Measurements from ENCODE around the gene PTPRZ1.

The PTPRZ1 gene

GRCh38 chr7:122013065-122013464 lies 140.1 kb downstream of the PTPRZ1 start:
- Histone ChIP-seq H3K27me3 (no peaks in the 10 kb centered on the region), H3K4me3 (no peak overlapping the region), H3K4me1 (no peaks in the 10 kb centered on the region), H3K27ac (no peak overlapping the region), H3K9me3 (no peaks in the 10 kb centered on the region), H3K36me3 (no peaks in the 10 kb centered on the region)
- intact Hi-C loops (cut with DNase I; ENCODE audit: low total_unique reads) = no loop called here
- no peak for DNase-seq
- TF ChIP-seq, protein P1, sequence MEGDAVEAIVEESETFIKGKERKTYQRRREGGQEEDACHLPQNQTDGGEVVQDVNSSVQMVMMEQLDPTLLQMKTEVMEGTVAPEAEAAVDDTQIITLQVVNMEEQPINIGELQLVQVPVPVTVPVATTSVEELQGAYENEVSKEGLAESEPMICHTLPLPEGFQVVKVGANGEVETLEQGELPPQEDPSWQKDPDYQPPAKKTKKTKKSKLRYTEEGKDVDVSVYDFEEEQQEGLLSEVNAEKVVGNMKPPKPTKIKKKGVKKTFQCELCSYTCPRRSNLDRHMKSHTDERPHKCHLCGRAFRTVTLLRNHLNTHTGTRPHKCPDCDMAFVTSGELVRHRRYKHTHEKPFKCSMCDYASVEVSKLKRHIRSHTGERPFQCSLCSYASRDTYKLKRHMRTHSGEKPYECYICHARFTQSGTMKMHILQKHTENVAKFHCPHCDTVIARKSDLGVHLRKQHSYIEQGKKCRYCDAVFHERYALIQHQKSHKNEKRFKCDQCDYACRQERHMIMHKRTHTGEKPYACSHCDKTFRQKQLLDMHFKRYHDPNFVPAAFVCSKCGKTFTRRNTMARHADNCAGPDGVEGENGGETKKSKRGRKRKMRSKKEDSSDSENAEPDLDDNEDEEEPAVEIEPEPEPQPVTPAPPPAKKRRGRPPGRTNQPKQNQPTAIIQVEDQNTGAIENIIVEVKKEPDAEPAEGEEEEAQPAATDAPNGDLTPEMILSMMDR (IDR thresholded peaks at IDR 0.05) = no peak

- Histone ChIP-seq H3K9me3 (no peaks in the 10 kb centered on the region), H3K4me1 (no peaks in the 10 kb centered on the region), H3K27me3 (no peaks in the 10 kb centered on the region), H3K4me3 (no peak overlapping the region), H3K27ac (no peak overlapping the region), H3K36me3 (no peaks in the 10 kb centered on the region)
- intact Hi-C loops (cut with DNase I; ENCODE audit: low total_unique reads) = no loop called here
- DNase-seq = no peak
- TF ChIP-seq, protein P1 (IDR thresholded peaks at IDR 0.05) = no peak
Observed at GRCh38 chr7:122013630-122014029, 140.7 kb downstream of the PTPRZ1 start.

DNA sequence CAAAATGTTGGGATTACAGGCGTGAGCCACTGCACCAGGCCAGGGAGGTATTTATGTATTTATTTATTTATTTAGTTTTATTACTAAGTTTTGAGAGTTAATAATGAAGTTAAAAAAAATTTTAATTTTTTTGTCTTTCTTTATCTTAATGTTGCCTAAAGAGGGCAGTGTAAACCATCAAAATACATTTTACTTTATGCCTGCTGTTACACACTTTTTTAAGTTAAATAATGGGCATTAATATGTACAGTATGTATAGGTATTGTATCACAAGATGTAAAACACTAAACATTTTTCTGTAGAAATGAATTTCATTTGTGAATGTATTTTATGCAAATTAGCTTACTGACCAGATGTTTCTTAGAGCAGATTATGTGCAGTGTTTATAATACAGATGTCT lies 141.7 kb downstream of the PTPRZ1 start:
- H3K4me3 ChIP-seq = no peak overlapping the region
- intact Hi-C loops (cut with DNase I; ENCODE audit: low total_unique reads) = no loop called here
- H3K27me3 ChIP-seq = no peaks in the 10 kb centered on the region
- no peaks in the 10 kb centered on the region for H3K9me3 ChIP-seq
- TF ChIP-seq, protein P1 (IDR thresholded peaks at IDR 0.05) = no peak
- DNase-seq = no peak
- no peaks in the 10 kb centered on the region for H3K4me1 ChIP-seq
- H3K27ac ChIP-seq = no peak overlapping the region
- no peaks in the 10 kb centered on the region for H3K36me3 ChIP-seq

- TF ChIP-seq, protein P1 (IDR thresholded peaks at IDR 0.05) = no peak
- no peak for DNase-seq
- H3K36me3 ChIP-seq = no peaks in the 10 kb centered on the region
- H3K27me3 ChIP-seq = no peaks in the 10 kb centered on the region
- no peaks in the 10 kb centered on the region for H3K9me3 ChIP-seq
- intact Hi-C loops (cut with DNase I; ENCODE audit: low total_unique reads) = no loop called here
- H3K4me3 ChIP-seq = no peak overlapping the region
- no peak overlapping the region for H3K27ac ChIP-seq
- H3K4me1 ChIP-seq = no peaks in the 10 kb centered on the region
Observed at GRCh38 chr7:122018032-122018431, 145.1 kb downstream of the PTPRZ1 start.

DNA sequence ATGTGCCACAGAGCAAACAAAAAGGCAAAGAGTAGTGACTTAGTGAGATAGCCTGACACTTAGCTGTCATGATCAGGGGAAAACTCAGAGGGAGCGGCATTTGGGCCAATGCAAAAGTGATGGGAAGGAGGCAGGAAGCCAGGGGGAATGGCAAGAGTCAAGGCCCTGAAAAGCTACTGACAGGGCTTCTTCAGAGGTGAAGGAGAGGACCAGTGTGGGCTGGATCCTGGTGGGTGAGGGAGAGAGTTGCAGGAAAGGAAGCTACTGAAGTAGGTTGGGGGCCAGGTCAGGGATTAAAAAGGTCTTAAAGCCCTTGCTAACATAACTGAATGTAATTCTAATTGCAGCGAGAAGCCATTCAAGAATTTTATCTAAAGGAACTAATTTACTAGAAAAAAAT lies 154.1 kb downstream of the PTPRZ1 start:
- DNase-seq = no peak
- Histone ChIP-seq H3K9me3 (no peaks in the 10 kb centered on the region), H3K27ac (no peak overlapping the region), H3K27me3 (no peaks in the 10 kb centered on the region), H3K4me1 (no peaks in the 10 kb centered on the region), H3K4me3 (no peak overlapping the region), H3K36me3 (no peaks in the 10 kb centered on the region)
- TF ChIP-seq, protein P1 (IDR thresholded peaks at IDR 0.05) = no peak
- intact Hi-C loops (cut with DNase I; ENCODE audit: low total_unique reads) = no loop called here

- H3K4me1 ChIP-seq = no peaks in the 10 kb centered on the region
- no peak overlapping the region for H3K27ac ChIP-seq
- TF ChIP-seq, protein P1 (IDR thresholded peaks at IDR 0.05) = no peak
- intact Hi-C loops (cut with DNase I; ENCODE audit: low total_unique reads) = no loop called here
- H3K9me3 ChIP-seq = no peaks in the 10 kb centered on the region
- H3K4me3 ChIP-seq = no peak overlapping the region
- H3K27me3 ChIP-seq = no peaks in the 10 kb centered on the region
- no peak for DNase-seq
- H3K36me3 ChIP-seq = no peaks in the 10 kb centered on the region
Observed at GRCh38 chr7:122033641-122034040, 160.7 kb downstream of the PTPRZ1 start.

Measured in tibial artery (tissue), 4 donors.